Limb (tissue), 2 donors: ENCODE data around the gene SNX32.
A peak's percentile ranks its signal among the peaks of the same experiment; 100 is the strongest.

Experiments used
- DNase-seq, 2 donors: peaks; one replicate each; pipeline ENCODE4 v3.0.0-alpha.2; 2016; ENCODE audit errors: extremely low spot score in 2 of 2

The SNX32 gene

DNA sequence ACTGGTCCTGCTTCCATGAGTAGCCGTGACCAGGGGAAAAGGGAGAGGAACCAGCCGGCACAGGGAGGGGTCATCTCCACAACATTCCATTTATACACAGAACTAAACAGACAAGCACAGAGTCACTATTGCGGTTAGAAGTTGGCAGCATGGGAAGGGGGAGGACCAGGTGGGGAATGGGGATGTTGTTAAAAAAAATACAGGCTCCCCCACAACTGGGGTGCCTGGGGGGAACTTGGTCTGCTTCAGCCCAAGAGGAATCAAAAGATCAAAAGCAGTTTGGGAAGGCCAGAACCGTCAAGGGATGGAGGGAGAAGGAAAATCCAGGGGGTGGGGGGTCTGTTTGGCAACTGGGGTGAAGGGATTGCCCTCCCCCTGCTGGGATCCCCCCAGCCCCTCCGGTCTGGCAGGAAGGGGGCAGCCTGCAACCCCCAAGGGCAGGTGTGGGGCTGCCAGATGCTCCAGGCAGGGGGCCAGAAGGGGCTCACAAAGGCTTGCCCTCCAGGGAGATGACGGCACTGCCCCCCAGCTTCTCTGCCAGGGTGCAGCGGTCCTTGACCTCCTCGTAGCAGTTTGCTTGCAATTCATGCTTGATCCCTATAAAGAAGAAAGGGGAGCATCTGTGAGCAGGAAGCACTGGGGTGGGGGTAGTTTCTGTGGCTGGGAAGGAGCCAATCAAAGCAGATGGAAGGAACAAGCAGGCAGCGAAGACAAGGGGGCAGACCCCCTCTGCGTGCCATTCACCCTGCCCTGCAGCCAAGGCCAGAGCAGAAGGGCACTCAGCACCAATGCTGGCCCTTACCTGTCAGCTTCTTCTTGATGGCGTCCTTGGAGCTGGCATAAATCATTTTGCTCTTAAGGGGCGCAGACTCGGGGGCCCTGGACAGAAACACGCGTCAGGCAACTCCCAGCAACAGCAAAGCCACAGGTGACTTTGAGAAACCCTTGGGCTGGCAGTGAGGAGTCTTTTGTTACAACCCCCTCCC lies 21.4 kb downstream of the SNX32 start:
- peak in 1 of 2 donors; percentile 30 for DNase-seq

DNA sequence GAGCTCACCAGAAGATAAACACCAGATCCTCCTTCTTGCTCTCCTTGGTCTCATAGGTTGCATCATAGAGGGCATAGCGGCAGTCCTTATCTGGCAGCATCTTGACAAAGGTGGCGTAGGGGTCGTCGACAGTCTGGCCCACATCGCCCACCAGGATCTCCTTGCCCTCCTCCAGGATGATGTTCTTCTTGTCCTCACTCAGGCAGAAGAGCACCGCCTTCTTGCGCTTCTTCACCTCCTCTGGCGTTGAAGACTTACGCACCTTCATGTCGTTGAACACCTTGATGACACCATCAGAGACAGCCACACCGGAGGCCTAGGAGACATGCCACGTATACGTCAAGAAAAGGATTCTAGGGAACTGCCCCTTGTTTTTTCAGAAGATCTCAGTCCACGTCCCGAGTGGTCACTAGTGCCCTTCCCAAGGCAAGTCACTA lies 22.2 kb downstream of the SNX32 start:
- DNase-seq = no peak

DNA sequence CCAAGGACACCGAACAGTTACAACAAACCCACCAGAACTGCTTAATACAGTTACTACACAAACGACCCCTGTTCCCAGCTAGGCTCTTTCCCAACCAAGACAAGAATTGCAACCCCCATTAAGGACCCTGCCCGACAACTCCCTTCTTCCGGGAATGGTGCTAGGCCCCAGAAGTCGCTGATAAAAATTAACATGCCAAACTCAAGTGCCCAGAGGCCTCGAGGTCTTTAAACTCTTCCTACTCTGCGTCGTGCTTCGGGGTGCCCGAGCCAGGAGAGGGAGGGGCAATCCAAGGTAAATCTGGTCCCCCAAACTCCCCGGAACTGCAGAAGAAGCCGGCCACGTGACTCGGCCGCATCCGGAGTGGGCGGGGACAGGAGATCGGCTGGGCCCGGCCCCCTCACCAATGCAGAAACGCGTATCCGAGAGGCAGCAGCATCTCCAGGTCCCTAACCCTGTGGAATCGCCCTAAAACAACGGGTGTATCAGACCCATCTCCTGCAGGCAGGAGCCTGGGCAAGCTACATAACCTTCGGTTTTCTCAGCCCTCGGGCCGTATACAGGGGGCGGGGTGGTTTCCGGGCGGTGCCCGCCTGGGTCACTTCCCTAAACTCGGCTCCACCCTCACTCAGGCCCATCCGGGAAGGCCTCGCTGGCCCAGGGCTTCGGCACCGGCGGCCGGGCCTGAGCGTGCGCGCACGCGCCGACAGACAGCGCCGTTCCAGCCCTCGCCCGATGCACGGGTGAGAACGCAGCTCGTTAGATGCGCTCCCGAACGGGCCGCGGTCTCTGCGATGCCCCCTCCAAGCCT lies 23.1 kb downstream of the SNX32 start:
- DNase-seq = peak; percentile 63 to 80

DNA sequence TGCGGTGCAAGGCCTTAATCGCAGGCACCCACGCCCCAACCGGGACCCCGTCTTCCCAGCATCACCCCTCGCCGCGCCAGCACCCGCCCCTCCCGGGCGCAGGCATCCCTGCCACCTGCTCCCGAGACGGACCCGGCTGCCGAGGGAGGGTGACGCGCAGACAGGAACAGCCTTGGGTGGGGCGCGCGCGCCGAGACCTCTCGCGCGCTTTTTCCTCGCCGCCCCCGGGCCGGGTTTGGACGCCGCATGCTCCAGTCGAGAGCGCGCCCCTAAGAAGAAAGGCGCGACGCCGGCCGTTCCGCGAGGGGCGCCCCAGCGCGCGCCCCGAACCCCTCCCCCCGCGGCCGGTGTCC lies 23.7 kb downstream of the SNX32 start:
- DNase-seq = no peak

DNA sequence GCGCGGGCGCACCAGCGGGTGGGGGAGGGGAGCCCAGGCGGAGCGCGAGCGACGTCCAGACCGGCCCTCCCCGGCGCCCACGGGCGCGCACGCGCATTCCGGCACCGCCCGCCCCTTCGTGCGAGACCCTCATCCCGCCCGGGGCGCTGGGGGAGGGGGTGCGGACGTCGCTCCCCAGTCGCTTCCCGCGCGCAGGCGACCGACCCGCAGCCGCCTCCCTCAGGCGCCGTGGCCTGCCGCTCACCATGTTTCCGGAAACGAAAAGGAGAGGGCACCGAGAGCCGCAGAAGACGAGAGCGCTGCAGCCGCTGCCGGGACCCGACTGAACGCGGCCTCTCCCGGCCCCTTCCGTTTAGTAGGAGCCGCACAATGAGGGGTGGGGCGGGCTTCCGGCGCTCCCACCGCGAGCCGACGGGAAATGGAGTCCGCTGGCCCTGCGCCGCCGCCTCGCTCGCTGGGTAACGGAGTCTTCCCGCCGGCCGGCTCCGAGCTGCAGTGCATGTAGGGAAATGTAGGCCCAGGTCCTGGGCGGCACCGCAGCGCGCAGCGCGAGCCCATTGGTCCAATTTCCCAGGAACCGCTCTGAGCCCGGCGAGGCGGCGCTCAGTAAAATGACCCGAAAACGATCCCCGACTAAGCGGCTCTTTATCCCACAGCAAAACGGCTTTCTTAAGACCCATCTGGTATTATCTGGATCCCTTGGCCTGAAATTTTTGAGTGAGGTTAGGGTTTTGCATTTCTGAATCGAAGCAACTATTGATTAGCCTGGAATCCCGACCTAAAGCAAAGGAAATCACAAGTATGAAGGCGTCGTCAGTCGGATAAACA lies 24.3 kb downstream of the SNX32 start, which contains the start of gene CFL1:
TSS of gene CFL1 (minus strand) at position 328 of the 828 bp plus-strand sequence. CDS start at position 247, 81 bp downstream.
- peak; percentile 99 for DNase-seq

DNA sequence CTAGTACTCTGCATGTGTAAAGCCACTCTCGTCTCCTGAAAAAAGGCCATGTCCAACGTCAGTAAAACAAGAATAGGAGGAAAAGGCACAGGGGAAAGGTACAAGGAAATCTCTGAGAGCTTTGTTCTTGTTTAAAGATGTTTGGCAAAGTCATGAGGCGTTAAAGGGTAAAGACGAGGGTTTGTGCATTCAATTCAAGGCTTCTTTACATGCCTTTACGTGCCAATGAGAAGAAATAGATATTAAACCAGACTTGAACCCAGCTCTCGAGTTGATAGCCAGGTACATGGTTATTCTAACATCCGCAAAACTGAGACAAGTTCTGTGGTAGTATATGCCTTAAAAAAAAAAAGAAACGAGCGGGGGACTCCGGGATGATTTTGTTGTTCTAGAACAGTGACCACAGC lies 24.9 kb downstream of the SNX32 start:
- peak in 1 of 2 donors; percentile 23 for DNase-seq

DNA sequence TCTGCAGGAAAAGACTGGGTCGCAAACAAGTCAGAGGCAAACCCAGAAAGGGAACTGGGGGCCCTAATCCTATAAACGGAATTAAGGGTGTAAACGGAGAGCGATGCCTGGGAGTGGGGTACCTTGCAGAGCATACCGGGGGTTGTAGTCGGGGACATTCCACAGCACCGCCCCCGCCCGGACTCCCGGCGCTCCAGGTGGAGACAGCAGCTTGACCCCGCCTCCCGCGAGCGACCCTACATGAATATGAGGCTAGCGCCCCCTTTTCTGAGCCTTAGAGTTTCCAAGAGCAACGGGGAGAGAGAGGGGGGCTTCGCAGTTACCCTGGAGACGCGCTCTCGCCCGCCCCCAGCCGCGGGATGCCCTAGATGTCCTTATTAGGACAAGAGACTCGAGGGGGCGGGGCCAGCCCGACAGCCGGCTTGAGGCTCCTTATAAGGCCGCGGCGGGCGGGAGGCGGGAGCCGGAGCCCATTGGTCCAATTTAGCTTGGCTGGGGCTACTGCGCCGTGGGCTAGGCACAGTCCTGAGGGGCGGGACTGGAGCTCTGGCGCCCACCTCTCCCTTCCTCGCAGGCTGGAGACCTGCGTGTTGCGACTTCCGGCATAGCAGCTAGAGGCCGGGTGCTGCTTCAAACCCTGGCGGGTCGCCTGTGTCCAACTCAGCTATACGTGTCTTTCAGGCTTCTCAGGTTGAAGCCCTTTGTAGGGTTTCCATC lies 25.5 kb downstream of the SNX32 start:
- peak; percentile 98 to 99 for DNase-seq

DNA sequence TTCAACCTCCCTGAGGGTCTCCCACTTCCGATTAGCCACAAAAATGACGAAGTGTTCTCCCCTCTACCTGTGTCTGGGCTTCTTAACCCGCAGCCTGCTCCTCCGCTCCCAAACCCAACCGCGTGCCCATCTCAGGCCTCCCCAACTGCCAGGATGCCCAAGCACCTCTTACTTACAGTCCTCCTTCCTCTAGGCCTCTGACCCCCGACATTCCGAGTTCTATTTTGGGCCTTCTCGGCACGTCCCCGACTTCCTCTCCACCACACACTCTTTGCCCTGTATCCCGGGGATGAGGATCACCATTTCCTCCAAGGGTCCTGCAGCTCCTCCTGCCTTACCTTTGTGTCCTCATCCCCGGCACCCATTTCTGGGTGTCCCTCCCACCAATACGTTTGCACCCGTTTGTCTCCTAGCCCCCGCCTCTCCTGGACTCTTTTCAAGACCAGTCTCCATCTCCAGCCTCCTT lies 26.1 kb downstream of the SNX32 start:
- DNase-seq = peak in 1 of 2 donors; percentile 22

DNA sequence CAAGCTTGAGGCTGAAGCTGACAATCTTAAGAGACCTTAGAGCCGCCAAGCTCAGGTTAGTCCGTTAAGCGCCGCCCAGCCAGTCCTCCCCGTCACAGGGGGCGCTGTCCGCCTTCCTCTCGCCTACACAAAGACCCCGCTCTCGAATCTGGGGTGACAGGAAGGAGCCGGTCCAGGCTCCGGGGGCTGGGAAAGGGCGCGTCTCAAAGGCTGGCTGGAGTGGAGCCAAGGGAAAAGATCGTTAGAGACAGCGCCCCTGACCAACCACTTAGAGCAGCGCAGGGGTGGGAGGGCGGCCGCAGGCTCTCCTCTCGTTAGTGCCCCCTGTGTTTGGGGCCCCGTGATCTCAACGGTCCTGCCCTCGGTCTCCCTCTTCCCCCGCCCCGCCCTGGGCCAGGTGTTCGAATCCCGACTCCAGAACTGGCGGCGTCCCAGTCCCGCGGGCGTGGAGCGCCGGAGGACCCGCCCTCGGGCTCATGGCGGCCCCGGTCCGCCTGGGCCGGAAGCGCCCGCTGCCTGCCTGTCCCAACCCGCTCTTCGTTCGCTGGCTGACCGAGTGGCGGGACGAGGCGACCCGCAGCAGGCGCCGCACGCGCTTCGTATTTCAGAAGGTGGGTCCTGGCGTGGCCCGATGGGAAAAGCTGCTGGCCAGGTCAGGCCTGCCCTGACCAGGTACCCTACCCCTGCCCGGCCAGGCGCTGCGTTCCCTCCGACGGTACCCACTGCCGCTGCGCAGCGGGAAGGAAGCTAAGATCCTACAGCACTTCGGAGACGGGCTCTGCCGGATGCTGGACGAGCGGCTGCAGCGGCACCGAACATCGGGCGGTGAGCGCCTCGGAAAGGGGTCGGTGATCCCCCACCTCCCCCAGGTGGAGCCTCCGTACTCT lies 26.8 kb downstream of the SNX32 start, which contains the start of gene MUS81:
TSS of gene MUS81 (plus strand) at position 156 of the 887 bp plus-strand sequence. CDS start at position 477, 321 bp downstream.
- peak; percentile 96 to 99 for DNase-seq

DNA sequence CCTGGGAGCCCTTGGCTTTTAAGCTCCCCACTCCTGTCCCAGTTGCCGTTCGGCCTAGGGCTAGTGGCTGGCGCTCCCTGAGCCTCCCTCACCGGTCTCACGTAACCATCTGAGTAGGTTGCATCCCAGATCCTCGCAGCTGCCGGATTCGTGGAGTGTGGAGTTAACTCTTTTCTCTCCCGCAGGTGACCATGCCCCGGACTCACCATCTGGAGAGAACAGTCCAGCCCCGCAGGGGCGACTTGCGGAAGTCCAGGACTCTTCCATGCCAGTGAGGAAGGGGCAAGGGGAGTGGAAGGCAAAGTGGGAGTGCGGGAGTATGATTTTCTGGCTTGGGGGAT lies 27.4 kb downstream of the SNX32 start:
- DNase-seq = no peak

DNA sequence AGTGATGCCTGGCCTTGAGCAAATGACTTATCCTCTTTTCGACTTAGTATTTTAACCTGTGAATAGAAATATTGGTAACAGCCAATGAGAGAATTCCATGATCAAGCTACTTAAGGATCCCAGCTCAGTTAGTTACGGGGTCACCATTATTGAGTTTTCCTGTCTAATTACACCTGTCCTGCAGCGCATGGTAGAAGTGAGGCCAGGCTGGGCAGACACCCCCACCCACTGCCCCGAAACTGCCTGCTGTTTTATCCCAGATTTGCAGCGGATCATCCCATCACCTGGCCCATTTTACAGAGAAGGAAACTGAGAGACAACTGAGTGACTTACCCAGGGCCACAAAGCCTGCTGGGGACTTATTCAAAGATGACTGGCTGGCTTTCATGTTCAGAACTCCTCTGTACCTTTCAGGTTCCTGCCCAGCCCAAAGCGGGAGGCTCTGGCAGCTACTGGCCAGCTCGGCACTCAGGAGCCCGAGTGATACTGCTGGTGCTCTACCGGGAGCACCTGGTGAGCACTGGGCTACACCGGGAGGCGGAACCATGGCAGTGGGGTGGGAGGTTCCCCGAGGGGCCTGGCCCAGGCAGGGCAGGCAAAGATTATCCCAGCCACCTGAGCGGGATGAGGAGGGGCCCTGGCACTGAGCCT lies 27.9 kb downstream of the SNX32 start:
- no peak for DNase-seq

DNA sequence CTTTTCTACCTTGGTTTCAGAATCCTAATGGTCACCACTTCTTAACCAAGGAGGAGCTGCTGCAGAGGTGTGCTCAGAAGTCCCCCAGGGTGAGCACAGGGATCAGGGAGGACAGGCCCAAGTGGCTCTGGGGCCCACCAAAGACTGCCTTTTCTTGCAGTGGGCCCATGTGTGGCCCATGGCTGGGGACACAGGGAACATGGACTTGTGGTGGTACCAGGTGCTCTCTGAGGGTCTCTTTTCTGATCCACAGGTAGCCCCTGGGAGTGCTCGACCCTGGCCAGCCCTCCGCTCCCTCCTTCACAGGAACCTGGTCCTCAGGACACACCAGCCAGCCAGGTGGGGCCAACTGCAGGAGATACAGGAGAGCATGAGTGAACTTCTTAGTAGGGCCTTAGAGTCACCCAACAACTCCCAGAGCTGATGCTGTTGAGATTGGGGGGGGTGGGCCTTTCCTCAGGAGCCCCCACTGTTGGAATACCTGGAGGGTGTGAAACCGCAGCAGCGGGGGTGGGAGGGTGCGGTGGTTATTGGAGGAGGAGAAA lies 28.5 kb downstream of the SNX32 start:
- DNase-seq = peak in 1 of 2 donors; percentile 32

DNA sequence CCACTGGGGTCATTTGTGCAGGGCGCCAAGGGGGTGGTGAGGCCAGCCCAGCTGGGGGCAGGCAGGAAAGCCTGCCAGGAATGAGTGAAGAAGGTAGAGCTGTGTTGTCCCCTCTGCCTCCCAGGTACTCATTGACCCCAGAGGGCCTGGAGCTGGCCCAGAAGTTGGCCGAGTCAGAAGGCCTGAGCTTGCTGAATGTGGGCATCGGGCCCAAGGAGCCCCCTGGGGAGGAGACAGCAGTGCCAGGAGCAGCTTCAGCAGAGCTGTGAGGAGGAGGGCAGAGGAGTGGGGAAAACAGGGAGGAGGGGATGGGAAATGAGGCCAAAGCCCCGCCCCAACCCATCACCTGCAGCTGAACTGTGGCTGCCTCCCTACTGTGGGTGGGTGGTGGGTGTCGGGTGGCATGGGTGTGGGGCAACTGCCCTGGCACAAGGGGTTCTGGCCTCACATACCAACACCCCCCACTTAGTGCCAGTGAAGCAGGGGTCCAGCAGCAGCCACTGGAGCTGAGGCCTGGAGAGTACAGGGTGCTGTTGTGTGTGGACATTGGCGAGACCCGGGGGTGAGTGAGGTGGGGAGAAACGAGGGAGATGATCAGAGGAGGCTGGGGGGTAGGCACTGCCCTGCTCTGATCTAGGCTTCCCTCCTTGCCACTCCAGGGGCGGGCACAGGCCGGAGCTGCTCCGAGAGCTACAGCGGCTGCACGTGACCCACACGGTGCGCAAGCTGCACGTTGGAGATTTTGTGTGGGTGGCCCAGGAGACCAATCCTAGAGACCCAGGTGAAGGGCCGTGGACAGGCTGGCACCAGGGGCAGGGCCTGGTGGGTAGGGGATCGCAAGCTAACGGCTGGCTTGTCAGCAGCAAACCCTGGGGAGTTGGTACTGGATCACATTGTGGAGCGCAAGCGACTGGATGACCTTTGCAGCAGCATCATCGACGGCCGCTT lies 29.5 kb downstream of the SNX32 start:
- DNase-seq = peak in 1 of 2 donors; percentile 44

DNA sequence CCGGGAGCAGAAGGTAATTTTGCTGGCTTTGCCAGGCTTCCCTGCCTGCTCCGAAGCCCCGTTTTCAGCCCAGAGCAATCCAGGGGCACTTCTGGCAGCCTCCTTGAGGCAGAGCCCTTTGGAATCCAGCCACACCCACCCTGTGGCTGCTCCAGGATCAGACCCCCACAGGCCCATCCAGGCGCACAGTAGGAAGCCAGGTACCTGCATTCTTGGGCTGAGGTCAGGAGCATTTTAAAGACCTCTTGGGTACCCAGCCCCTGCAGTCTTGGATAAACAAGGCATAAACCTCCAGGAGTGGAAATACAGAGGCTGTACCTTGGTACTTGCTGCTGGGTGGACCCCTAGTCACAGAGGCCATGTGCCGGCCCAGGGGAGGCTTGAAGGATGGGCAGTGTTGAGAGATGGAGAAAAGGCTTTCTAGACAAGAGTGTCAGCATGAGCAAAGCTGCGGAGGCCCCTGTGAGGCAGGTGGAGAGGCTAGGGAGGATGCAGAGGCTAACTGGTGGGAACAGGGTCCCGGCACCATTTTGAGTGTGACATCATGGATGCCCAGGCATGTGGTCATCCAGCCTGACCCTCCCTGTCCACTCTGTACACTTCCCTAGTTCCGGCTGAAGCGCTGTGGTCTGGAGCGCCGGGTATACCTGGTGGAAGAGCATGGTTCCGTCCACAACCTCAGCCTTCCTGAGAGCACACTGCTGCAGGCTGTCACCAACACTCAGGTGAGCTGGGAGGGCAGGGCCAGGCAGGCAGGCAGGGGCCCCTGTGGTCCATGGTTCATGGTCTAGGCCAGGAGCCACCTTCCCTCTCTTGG lies 30.3 kb downstream of the SNX32 start:
- DNase-seq = peak in 1 of 2 donors; percentile 19

DNA sequence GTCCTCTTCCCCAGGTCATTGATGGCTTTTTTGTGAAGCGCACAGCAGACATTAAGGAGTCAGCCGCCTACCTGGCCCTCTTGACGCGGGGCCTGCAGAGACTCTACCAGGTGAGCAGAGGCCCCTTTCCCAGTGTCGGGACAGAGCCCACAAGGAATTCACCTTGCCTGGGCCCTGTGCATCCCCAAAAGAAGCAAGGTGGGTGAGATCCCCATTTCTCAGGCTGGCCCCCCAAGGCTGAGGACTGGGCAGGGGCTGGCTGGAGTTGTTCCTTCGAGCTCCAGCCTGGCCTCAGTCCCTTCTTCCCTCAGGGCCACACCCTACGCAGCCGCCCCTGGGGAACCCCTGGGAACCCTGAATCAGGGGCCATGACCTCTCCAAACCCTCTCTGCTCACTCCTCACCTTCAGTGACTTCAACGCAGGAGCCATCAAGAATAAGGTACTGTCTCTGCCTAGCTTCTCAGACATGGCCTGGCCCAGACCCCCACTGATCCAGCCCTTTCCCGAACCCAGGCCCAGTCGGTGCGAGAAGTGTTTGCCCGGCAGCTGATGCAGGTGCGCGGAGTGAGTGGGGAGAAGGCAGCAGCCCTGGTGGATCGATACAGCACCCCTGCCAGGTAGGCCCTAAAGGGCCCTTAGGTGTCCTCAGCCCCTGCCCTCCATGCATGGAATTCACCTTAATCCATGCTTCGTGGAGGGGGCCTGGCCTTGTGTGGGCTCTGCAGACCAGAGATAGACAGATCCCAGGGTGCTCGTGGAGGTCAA lies 31.1 kb downstream of the SNX32 start:
- peak in 1 of 2 donors; percentile 30 for DNase-seq
